ENCODE results near the gene MYH11.
A peak's percentile ranks its signal among the peaks of the same experiment; 100 is the strongest.
"Not testable (repeated sequence)": the region's sequence is repeated elsewhere in the genome, so short reads cannot be mapped to it uniquely, and the experiment has no call there.

MYH11 gene

GRCh38 chr16:15667091-15667742 lies 189.6 kb downstream of the MYH11 start:
- DNase-seq (ENCODE audit: low read depth): no peak

GRCh38 chr16:15665107-15665506 lies 191.7 kb downstream of the MYH11 start:
- no peak for DNase-seq (ENCODE audit: low read depth)

GRCh38 chr16:15660203-15660601 lies 196.6 kb downstream of the MYH11 start:
- DNase-seq (ENCODE audit: low read depth): no peak

- DNase-seq (ENCODE audit: low read depth): no peak
Measured at GRCh38 chr16:15658556-15658955, 198.3 kb downstream of the MYH11 start.

GRCh38 chr16:15658149-15658548 lies 198.7 kb downstream of the MYH11 start:
- no peak for DNase-seq (ENCODE audit: low read depth)

GRCh38 chr16:15655561-15655960 lies 201.3 kb downstream of the MYH11 start:
- not testable (repeated sequence) for DNase-seq (ENCODE audit: low read depth)

GRCh38 chr16:15654591-15654990 lies 202.2 kb downstream of the MYH11 start:
- DNase-seq (ENCODE audit: low read depth): no peak

GRCh38 chr16:15653227-15653626 lies 203.6 kb downstream of the MYH11 start:
- peak; percentile 92 for DNase-seq (ENCODE audit: low read depth)
